Measurements from ENCODE around the gene GPR148.

The GPR148 gene

GRCh38 chr2:130749641-130750040, 20.8 kb downstream of the GPR148 start:
- DNase-seq, result no peak

- no peak for DNase-seq
Observed at GRCh38 chr2:130754811-130755210, 25.9 kb downstream of the GPR148 start.

GRCh38 chr2:130755256-130756052, 26.6 kb downstream of the GPR148 start, which contains the start of gene AMER3:
AMER3 (plus strand) TSS chr2:130755540; CDS start chr2:130762073, 6,533 bp downstream.
- no peak for DNase-seq

GRCh38 chr2:130756053-130756873, 27.4 kb downstream of the GPR148 start:
- no peak for DNase-seq

GRCh38 chr2:130756874-130757668, 28.2 kb downstream of the GPR148 start:
- DNase-seq, result no peak

GRCh38 chr2:130759906-130760753, 31.3 kb downstream of the GPR148 start:
- DNase-seq, result no peak

GRCh38 chr2:130760754-130761751, 32.2 kb downstream of the GPR148 start:
- no peak for DNase-seq

- DNase-seq, result no peak
Observed at GRCh38 chr2:130762031-130762909, 33.4 kb downstream of the GPR148 start.

GRCh38 chr2:130762910-130763385, 34.1 kb downstream of the GPR148 start:
- DNase-seq, result no peak

- DNase-seq, result no peak
Observed at GRCh38 chr2:130763405-130763804, 34.5 kb downstream of the GPR148 start.

- DNase-seq, result no peak
Observed at GRCh38 chr2:130764035-130764820, 35.4 kb downstream of the GPR148 start.

- DNase-seq, result no peak
Observed at GRCh38 chr2:130764821-130765115, 35.9 kb downstream of the GPR148 start.

GRCh38 chr2:130765464-130765863, 36.6 kb downstream of the GPR148 start:
- no peak for DNase-seq

- no peak for DNase-seq
Observed at GRCh38 chr2:130766037-130766436, 37.2 kb downstream of the GPR148 start.

- DNase-seq, result no peak
Observed at GRCh38 chr2:130766711-130767407, 38.0 kb downstream of the GPR148 start.

- no peak for DNase-seq
Observed at GRCh38 chr2:130767408-130767775, 38.5 kb downstream of the GPR148 start.

GRCh38 chr2:130768191-130768855, 39.5 kb downstream of the GPR148 start:
- DNase-seq, result no peak
